ENCODE data around the gene ADAP1. TPM values are rescaled to one million over a fixed set of nuclear protein-coding genes. Genes with fewer than 3 reads are reported as not detected.

ADAP1 gene
- total and polyA plus RNA-seq, 2 of the 8 experiments (the other 6 are each of a cell fraction or from before 2014, with no cell fraction given): 5.8 to 6.1 TPM

GRCh38 chr7:876077-876971 is 78.2 kb downstream of the ADAP1 start, which contains the start of gene GET4 (continued):
- TF ChIP-seq CBX8 (IDR thresholded peaks at IDR 0.05; ENCODE audit: borderline replicate concordance, low read depth, low read length): no peak
